Dermis blood vessel endothelial cell (primary cell): ENCODE results near the gene KAT6B. TPM values are rescaled to one million over a fixed set of nuclear protein-coding genes. Genes with fewer than 3 reads are reported as not detected.
A peak's percentile ranks its signal among the peaks of the same experiment; 100 is the strongest.

Source experiments
- DNase-seq: peaks from one replicate; pipeline ENCODE4 v3.0.0; 2010
- total RNA-seq: library from RNA; depleted of rRNA; stranded (reverse); fragments of >200 nt; gene quantifications from 2 replicates; pipeline ENCODE4 v1.2.3, GENCODE V29; 2014

The KAT6B gene
- total RNA-seq, 1 donor from 2014 or later: 26.5 TPM

DNA sequence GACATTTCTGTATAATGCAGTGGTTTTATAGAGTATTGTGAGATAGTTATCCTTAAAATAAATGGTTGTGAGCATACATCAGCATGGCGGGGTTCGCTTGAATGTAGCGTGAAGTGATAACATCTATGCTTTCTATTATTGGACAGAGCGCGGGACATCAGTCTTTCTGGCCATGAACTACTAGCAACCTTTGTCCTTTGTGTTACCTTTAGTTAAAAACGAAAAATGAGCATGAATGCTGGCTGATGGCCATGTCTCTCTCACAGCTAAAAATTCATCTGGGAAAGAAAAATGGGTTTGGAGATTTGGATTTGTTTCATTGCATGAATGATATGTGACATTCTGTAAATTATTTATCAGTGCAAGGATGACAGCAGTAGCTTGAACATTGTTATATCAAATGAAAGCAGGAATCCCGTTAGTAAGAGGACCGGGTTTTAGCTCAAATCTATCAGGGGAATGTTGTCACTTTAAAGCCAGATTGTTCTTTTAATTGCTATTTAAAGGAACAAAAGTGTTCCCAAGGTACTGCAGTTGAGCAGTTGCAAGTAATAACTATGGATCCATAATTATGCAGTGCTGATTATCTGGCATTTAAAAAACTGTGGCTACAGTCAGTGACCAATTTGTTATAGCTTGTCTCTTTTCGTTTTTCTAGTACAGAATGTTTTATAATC is 131.0 kb downstream of the KAT6B start:
- DNase-seq: peak; percentile 3

DNA sequence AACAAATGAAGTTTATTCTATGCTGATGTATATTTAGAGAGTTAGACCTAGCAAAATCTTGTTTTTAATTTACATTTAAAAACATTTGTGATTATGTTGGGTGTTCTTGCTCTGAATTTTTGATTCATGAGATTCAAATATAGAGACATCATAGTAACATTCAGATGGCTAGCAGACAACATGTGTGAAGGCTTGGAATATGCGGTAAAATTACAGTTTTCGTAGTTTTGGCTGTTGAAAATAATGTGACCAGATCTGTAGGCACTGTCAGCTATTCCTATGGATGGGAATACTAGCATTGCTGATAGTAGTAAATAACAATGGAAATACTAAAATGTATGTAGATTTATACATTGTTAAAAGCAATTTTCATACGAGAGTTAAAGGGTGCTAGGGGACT is 131.9 kb downstream of the KAT6B start:
- DNase-seq: no peak

DNA sequence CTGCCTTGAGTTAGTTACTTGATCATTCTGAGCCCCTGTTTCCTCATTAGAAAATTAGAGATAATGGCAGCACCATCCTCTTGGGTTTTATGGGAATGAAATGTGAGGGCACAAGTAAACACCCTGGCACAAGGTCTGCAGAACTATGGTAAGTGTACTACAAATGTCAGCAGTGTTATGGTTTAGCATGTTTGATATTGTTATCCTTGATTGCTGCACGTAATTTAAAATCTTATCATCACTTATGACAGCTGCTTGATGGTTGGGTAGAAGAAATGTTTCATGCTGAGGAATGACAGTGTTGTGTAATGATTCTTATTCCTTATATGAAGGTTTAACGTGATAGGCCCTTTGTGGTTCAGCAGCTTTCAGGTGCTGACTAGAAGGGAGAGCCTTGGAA is 134.3 kb downstream of the KAT6B start:
- no peak for DNase-seq

DNA sequence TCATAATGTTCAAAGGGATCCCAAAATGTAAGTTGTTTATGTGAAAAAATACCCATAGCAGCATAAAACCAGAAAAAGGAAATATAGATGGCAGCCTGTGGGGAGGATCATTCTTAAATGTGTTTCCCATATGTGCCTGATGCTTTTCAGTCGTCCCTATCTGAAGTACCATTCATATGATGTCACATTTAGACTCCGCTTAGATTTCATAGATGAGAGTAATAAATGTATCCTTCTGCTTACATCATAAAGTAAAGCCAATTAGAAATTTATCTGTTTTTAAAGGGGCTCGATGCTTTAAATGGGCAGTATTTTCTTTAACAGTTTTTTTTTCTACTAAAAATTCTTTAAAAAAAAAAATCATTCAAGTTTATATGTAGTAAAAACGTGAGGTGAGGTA is 136.1 kb downstream of the KAT6B start:
- no peak for DNase-seq

DNA sequence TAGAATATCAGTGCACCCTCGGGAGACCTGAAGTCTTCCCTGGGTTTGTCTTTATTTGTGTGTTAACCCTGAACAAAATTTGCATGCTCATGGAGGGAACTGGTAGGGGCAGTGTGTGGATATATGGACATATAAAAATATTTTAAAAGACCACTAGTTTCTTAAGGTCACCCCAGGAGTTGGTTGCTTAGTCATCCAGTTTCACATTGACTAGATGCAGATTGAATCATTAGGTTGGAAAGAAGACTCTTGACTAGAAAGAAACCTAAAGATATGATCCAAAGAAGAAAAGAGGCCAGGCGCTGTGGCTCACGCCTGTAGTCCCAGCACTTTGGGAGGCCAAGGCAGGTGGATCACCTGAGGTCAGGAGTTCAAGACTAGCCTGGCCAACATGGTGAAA is 137.1 kb downstream of the KAT6B start:
- DNase-seq: no peak

DNA sequence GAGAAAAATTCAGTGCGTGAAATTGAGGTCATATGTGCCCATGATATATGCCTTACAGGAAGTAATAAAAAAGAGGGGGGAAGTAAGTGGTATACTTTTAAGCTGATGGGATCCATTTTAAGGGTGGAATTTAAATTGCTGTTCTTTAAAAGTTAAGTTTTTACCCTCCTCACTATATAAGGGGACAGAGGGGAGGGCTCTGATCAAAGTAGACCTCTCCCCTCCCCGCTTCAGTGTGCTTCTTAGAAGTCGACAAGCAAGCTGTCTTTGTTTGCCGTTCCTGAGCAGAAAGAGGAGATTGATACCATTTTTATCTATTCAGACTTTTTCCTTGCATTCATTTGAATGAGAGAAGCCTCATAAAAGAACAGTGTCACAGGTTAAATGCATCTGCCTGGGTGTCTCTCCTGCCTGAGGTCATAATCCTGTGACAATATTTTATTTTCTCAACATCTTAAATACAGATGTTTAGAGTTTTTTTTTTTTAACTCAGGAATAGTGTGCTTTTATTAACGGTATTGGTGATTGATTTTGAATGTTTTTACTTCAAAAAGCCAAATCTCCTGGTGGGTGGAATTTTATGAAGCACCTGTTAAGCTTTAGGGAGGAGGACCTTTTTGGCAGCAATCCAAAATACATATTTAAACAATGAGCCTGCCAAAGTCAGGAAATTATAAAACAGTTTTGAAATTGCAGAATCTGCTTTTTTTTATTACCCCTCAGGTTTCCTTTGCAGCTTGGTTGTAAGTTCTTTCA is 141.7 kb downstream of the KAT6B start:
- peak; percentile 70 for DNase-seq

DNA sequence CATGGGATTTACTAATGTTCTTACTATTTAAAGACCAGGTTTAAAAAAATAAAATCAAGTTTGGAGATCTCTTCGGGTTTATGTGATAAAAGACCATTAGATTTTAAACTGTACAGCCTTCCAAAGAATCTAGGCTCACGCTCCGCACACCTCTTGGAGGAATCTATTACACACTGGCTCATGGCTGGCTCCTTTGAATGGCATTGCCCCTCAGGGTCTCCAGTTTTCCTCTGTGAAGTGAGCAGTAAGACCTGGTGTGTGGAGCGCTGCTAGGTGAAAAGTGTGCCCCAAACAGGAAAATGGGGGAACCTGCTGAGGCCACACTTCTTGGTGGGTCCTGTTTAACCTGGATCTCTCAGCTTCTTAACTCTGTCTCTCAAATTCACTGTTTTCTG is 142.3 kb downstream of the KAT6B start:
- DNase-seq: no peak

DNA sequence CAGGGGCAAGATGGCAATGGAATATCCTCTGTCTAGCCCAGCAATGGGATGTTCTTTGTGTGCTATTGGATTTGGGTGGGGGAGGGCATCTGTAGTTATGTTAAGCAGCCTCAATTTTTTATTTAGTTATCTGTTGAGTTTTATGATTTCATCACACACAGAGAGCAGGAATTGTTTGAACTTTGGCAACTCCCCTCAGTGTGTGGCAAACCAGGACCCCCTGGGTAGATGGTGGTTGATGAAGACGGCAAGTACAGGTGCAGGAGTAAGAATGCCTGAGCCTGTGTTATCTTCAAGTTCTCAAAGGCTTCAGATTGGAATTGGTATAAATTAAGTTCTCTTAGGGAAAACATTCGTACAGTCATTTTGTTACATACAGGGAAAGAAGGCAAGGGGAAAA is 142.7 kb downstream of the KAT6B start:
- DNase-seq: no peak

DNA sequence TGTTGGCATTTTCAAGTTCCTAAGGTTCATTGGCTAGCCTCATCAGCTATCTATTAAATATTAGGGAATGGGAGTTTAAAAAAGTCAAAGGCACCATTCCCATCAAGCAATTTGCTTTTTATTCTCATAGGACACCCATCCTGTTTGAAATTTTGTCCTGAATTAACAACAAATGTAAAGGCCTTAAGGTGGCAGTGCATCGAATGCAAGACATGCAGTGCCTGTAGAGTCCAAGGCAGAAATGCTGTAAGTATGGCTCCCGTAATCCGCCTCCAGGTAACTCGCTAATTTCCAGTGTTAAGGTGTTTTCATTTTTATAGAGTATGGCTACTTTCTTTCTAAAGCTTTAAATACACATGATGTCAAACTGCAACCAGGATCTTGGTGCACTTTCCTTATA is 143.1 kb downstream of the KAT6B start:
- DNase-seq: no peak

DNA sequence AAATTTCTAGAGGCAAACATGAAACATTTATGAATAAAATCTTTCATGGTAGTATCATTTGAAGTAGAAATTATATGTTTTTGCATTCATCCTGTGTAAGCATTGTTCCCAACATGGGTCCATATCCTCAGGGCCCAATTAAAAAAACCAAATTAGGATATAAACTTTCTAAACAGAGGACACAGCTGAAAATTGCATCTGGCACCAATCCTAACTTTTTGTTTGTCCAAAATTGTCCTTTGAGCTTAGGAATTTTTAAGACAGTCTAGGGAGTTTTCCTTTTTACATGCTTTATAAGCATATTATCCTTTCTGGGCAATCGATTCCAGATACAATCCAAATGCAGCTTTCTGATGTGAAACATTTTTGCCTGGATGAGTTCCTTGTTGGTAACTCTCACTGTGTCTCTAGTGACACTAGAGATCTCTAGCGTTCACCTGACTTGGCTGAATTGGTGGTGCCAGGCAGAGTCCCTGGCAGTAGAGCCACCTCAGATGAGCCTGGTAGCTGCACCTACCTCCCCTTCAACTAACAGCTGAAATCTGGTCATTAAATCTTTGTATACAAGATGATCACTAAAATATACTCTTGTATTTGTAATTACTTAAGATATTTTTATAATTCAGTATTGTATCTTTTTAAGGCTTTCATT is 147.5 kb downstream of the KAT6B start:
- DNase-seq: no peak

DNA sequence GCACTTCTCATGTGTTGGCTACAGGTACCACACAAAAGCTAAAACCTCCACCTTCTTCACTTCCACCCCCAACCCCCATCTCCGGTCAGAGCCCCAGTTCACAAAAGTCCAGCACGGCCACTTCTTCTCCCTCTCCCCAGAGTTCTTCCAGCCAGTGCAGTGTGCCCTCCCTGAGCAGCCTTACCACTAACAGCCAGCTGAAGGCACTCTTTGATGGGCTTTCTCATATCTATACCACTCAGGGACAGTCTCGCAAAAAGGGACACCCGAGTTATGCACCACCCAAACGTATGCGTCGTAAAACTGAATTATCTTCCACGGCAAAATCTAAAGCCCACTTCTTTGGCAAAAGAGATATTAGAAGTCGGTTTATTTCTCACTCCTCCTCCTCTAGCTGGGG is 149.4 kb downstream of the KAT6B start:
- DNase-seq: no peak

DNA sequence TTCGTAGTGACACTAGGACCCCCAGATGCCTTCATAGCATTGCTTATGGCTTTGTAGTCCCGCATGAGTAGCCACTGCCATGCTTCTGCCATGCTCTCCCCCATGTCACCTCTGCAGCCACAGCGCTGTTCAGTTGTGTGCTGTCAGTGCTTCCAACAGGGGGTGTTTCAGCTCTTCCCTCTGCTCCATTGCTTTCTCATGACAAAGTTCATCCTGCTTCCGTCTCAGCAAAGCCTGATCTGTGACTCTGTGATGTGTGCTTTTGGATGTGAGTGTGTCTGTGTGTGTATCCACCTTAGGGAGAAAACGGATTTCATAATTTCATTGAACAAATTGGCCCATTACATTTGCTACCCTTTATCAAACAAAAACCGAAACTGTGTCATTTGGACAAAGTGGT is 150.2 kb downstream of the KAT6B start:
- no peak for DNase-seq

DNA sequence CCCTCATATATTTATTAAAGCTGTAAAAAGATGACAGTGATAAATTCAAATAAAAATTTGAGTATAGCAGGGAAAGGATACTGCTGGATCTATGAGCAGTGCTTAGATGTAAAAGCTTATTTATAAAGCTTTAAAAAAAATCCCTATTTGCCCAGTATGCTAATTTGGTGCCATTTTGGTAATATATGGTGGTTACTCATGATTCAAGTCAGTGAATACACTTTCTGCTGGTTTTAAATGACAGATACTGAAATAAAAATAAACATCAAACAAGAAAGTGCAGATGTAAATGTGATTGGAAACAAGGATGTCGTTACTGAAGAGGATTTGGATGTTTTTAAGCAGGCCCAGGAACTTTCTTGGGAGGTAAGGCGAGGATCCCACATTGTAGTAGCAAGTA is 150.7 kb downstream of the KAT6B start:
- DNase-seq: no peak

DNA sequence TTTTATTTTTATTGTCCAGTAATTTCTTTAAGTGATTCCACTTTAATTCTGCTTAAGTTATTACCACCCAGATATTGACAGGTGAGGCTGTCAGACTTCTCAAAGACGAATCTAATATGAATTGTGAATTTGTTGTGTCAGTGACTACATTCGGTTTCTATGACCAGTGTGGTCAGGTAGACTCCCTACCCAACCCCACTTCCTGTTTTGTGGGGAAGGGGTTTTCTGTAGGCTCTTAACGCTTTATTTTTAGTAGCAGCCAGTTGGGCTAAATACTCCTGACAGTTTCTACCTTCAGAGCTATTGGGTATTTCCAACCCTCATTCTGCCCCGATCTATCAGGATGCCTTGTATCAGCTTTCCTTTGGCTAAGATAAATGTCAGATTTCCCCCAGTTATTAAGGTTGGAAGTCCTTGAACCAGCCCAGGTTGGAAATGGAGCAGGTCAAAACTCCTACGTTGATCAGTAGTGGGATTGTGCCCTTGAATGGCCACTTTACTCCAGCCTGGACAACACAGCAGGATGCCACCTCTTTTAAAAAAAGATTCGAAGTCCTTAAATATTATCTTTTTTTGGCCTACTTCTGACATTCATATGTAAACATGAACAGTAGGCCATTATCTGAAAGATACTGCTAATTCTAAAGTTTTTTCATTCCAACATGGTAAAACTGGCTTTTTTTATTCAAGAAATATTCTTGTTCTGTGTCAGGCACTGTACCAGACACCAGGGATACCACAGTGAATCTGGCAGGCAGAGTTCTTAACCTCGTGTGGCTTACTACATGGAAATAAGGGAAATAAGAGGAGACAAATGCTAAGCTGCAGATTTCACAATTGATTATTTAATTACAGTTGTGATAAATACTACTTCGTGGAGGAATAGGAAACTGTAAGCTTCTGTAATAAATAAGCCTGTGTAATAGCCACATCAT is 151.8 kb downstream of the KAT6B start:
- DNase-seq: no peak

DNA sequence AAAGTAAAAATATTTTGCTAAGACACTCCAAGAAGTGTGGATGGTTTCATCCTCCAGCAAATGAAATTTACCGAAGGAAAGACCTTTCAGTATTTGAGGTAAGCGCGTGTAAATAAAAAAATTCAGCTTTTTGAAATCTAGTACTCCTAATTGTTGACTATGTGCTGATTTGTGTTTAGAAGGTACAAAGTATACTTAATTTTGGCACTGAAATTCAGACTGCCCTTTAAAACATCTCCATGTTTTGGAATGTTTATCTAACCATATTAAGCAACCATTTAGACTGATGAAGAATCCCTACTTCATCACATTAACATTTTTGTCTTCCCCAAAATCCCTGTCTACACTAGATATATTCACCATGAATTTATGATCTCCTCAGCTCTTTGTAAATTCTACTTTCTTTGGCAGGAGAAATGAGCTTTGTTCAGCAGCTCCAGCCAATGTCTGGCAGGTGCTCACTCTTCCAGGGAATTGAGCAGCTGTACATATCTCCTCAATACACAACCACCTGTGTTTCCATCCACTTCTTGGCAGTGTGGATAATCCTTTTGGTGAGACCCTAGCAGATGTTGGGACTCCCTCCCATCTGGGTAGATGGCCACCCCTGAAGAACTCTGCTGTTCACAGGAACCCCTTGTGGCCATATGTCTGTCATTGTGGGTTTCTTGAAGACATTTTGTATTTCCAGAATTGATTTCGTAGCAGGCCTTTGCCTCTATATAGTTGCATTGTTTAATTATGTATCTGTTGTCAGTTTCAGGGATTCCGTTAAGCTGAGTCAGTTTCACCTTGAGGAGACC is 155.6 kb downstream of the KAT6B start:
- no peak for DNase-seq

DNA sequence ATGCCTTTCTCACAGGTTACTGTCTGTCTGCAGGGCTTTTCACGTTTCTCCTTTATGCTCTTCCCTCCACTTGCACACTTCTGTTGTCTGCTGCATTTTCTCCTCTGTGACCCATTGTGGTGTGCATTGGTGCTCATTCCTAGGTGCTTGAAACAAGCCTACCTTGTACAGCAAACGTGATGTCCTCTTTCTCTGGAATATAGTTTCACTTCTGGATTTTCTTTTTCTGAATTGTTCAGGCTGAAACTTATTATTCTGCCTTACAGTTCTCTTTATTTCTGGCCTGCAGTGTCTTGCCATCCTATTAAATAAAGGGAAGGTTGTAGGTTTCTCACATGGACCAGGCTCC is 156.2 kb downstream of the KAT6B start:
- DNase-seq: no peak

DNA sequence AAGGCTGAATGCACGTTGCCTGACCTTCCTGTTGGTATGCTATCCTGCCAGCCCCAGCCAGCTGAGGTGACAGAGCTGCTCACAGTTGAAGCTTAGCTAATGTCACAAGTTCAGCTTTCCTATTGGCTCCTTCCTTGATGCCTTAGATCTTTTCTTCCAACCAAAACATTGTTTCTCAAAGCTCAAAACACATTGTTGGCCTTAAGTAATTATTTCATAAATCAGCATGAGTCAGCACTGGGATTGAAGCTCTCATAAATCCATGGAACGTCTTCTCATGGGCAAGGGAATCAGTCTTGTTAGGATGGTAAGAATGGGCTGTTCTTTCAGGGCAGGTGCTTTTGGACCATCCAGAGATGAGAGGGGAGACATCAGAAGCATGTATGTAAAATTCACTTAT is 157.0 kb downstream of the KAT6B start:
- no peak for DNase-seq

DNA sequence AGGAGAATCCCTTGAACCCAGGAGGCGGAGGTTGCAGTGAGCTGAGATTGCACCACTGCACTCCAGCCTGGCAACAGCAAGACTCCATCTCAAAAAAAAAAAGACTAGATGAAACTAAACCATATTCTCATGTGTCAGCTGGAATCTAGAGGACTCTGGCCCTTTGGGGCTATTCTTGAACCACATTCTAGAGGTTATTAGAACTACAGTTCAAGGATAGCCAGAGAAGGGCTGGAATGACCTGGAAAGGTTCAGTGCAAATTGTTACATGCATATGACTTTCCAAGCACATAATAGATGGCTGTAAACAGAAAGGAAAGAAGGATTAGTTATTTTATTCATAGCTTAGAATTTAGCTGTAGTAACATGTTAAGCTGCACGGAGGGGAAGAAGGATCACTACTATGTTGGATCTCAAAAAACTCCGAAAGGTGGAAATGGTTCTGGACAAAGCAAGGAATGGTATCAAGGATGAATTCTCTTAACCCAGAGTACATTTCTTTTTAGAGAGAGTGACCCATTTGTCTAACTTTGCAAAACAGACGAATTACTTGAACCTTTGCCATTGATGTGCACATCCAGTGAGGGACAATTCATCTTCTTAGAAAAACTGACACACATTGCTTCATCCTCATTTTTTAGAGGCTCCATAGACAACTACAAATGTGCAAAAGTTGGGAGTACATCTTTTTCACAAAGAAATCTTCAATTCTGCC is 161.1 kb downstream of the KAT6B start:
- no peak for DNase-seq

DNA sequence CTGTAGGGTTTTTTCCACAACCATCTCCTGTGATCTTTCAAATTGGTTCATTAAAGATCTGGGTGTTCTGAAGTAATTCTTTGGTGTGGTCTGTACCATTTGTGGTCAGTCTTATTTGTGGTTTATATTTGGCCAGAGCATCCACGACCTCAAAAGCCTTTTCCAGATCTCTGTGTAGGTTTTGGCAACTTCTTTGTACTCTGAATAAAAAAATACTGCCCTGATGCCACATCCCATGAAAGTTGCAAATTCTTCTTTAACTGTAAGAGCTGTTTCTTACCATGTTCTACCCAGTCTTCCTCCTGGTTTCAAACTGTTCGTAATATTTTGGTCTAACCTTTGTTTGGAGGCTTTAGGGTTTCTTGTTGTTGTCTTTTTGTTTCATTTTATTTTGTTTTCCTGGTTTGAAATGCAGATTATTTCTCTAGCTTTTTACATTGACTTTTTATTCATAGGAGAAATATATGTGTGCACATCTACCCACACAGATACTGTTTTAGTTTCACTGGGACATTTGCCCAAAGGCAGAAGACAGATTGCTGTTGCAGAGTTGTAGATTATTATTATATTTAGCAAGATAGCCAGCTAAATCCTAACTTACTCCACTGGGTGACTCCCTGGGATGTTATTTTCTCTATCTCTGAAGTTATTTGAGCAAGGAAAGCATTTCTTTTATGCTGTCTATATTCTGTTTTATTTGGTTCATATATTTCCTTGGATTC is 161.8 kb downstream of the KAT6B start:
- no peak for DNase-seq

DNA sequence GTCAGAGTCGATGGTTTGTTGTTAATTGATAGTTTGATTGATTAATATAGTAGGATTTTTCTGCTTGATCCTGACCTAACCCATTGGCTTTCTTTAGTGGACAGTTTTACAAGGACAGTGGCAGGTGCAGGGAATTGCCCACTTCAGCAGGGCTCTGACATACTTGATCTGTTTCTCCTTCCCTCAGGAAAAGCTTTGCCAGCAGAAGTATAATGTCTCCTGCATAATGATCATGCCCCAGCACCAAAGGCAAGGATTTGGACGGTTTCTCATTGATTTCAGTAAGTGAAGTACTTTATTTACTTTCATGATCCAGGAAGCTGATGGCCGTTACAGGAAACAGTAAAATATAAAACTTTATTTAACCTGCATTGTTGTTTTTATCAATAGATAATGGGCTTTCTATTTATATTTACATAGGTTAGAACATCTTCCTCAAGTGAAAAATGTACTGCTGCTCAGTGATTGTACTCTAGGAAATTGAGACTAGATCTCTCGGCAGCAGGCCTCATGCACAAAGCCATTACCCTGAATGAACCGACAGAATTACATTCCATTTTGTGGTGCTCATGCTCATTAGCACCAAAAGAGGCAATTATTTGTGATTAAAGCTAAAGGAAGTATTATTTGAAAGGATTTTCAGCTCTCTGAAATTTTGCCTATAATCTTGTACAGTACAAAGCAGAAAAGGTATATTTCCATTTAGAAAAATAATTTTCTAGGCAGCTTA is 162.6 kb downstream of the KAT6B start:
- DNase-seq: peak; percentile 30
